PC-9 (cell line): ENCODE results near the gene IL10RA. TPM values are rescaled to one million over a fixed set of nuclear protein-coding genes. Genes with fewer than 3 reads are reported as not detected.

Source experiments
- BruUV-seq: library from RNA; stranded (reverse); fragments of 400-500 nt; replicated peaks from 2 replicates; lab custom pipeline; 2021; lab: Mats Ljungman, UMichigan
- CTCF ChIA-PET: fragments of 300-600 bp; sonication (Branson Sonifier 250); formaldehyde crosslinking; loops from one replicate; lab custom pipeline; 2022; ENCODE audit warnings: antibody characterized with exemption; lab: Charles Lee
- POLR2A ChIA-PET: fragments of 300-600 bp; sonication (Branson Sonifier 250); formaldehyde crosslinking; loops from one replicate; lab custom pipeline; 2022; ENCODE audit warnings: antibody characterized with exemption; ENCODE audit not compliant: unreplicated experiment; lab: Charles Lee
- DNase-seq, 2 experiments: peaks; one replicate each; pipeline versions ENCODE4 v3.0.0 to v3.0.0-alpha.2; 2015 to 2022; ENCODE audit warnings: mixed read lengths in 1 of 2
- H2AFZ ChIP-seq: fragments of 200-600 bp; sonication (generic); 2 replicates; pipeline ENCODE4 v1.8.1; 2017; ENCODE audit warnings: antibody characterized with exemption
- H3F3A ChIP-seq: fragments of 200-600 bp; sonication (generic); 2 replicates; pipeline ENCODE4 v1.8.1; 2017; ENCODE audit warnings: antibody characterized with exemption, mild to moderate bottlenecking, low read depth; ENCODE audit not compliant: insufficient read depth
- H3K27ac ChIP-seq: fragments of 200-600 bp; sonication (generic); 2 replicates; pipeline ENCODE4 v1.6.1; 2016; ENCODE audit warnings: mixed run types
- H3K27me3 ChIP-seq: fragments of 200-600 bp; sonication (generic); 2 replicates; pipeline ENCODE4 v1.6.1; 2016; ENCODE audit warnings: low read depth, mixed run types; ENCODE audit not compliant: insufficient read depth
- H3K36me3 ChIP-seq: fragments of 200-600 bp; sonication (generic); 2 replicates; pipeline ENCODE4 v1.6.1; 2016; ENCODE audit warnings: low read depth, mixed run types
- H3K4me1 ChIP-seq: fragments of 200-600 bp; sonication (generic); replicated peaks from 2 replicates; pipeline ENCODE4 v1.6.1; 2016; ENCODE audit warnings: mixed run types; ENCODE audit not compliant: insufficient read depth
- H3K4me2 ChIP-seq: fragments of 200-600 bp; sonication (generic); 2 replicates; pipeline ENCODE4 v1.6.1; 2017; ENCODE audit warnings: mixed run types
- H3K4me3 ChIP-seq: fragments of 200-600 bp; sonication (generic); 2 replicates; pipeline ENCODE4 v1.6.1; 2016; ENCODE audit warnings: mixed run types
- H3K79me2 ChIP-seq: fragments of 200-600 bp; sonication (generic); 2 replicates; pipeline ENCODE4 v1.6.1; 2017; ENCODE audit warnings: low read depth, mixed run types
- H3K9me2 ChIP-seq: fragments of 200-600 bp; sonication (generic); 2 replicates; pipeline ENCODE4 v1.8.1; 2017; ENCODE audit warnings: mild to moderate bottlenecking; ENCODE audit not compliant: insufficient read depth
- H3K9me3 ChIP-seq: fragments of 200-600 bp; sonication (generic); 2 replicates; pipeline ENCODE4 v1.8.1; 2016; ENCODE audit warnings: low read depth; ENCODE audit not compliant: insufficient read depth
- H4K20me1 ChIP-seq: fragments of 200-600 bp; sonication (generic); 2 replicates; pipeline ENCODE4 v1.8.1; 2017; ENCODE audit not compliant: insufficient read depth
- EZH2 ChIP-seq: fragments of 200-600 bp; sonication (generic); IDR thresholded peaks from 2 replicates; pipeline ENCODE4 v1.8.0; 2017; ENCODE audit warnings: antibody characterized with exemption, low read depth
- intact Hi-C: fragments of 100-400 bp; cut with micrococcal nuclease; formaldehyde crosslinking; loops from one replicate; pipeline ENCODE4 v1.10.0; 2022; ENCODE audit not compliant: unreplicated experiment
- total RNA-seq: library from RNA; stranded (reverse); gene quantifications from 2 replicates; pipeline ENCODE4 v1.2.3, GENCODE V29; 2021
- TF ChIP-seq, protein P1 (sequence below): fragments of 200-600 bp; sonication (generic); conservative IDR thresholded peaks from 2 replicates; pipeline ENCODE4 v1.6.1; 2017; ENCODE audit warnings: mixed run types, antibody characterized with exemption, mild to moderate bottlenecking, moderate library complexity

Gene IL10RA
- total RNA-seq, 1 experiment from 2014 or later, result not detected

DNA sequence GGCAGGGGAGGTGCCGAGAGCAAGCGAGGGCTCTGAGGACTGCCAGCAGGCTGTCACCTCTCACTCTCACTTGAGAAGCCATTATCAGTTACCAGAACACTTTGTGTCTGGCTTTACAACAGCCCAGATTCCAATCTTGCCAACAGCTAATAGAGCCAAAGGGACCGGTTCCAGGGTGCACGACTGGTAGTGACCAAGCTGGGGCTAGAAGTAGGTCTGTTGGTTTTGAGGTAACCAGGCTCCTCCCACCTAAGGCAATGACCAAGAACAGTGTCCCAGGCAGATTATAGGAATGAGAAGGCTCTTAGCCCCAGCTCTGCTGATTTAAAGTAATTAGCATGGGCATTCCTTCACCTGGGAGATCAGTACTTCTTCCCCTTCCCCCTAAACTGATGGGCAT is 7.2 kb upstream of the IL10RA start:
- TF ChIP-seq, protein P1, sequence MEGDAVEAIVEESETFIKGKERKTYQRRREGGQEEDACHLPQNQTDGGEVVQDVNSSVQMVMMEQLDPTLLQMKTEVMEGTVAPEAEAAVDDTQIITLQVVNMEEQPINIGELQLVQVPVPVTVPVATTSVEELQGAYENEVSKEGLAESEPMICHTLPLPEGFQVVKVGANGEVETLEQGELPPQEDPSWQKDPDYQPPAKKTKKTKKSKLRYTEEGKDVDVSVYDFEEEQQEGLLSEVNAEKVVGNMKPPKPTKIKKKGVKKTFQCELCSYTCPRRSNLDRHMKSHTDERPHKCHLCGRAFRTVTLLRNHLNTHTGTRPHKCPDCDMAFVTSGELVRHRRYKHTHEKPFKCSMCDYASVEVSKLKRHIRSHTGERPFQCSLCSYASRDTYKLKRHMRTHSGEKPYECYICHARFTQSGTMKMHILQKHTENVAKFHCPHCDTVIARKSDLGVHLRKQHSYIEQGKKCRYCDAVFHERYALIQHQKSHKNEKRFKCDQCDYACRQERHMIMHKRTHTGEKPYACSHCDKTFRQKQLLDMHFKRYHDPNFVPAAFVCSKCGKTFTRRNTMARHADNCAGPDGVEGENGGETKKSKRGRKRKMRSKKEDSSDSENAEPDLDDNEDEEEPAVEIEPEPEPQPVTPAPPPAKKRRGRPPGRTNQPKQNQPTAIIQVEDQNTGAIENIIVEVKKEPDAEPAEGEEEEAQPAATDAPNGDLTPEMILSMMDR, result no peak
- TF ChIP-seq EZH2, result no peak
- Histone ChIP-seq H3F3A (no peaks in the 10 kb centered on the region), H3K4me2 (no peak overlapping the region), H3K27ac (no peak overlapping the region), H2AFZ (no peak overlapping the region), H3K27me3 (peaks cover 10% of the 10 kb centered on the region; the same call in 1 of the 2 replicates), H4K20me1 (no peaks in the 10 kb centered on the region), H3K36me3 (no peaks in the 10 kb centered on the region), H3K9me2 (no peaks in the 10 kb centered on the region), H3K9me3 (no peaks in the 10 kb centered on the region), H3K4me1 (no peaks in the 10 kb centered on the region), H3K4me3 (no peak overlapping the region), H3K79me2 (no peaks in the 10 kb centered on the region)
- no TSS peak for BruUV-seq
- intact Hi-C loops, result no loop called here
- ChIA-PET POLR2A (no interaction called here), CTCF (no interaction called here)
- DNase-seq, result no peak

DNA sequence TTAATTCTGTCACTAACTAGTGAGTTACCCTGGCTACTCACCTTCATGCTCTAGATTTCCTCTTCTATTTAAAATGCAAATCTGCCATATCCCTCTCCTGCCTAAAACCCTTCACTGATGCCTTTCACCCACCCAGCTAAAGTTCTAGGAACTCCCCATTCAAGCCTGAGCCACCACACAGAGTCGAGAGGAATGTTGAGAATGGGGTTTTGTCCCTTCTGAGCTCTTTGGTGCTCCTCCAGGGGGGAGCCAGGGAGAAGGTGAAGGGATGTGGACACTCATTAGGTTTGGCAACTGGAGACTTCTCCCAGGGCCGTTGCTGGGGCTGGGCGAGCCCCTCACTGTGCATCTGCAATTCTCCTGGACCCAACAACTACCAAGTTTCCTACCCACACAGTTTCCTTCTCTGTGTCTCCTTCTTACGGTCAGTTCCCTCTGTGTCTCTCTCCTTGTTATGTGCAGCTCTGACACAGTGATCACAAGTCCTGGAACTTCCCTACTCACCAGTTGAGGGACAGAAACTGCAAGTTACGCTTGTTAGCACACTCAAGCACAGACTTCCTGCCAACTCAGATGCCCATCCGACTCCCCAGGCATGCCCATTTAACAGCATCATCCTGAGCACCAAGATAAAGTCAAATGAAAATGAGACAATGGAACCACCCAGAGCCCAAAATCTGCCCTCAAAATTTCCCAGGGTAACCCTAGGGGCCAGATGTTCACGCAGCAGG is 6.5 kb upstream of the IL10RA start:
- Histone ChIP-seq H3K9me2 (no peaks in the 10 kb centered on the region), H3K9me3 (no peaks in the 10 kb centered on the region), H3K4me2 (no peak overlapping the region), H3F3A (no peaks in the 10 kb centered on the region), H3K27ac (no peak overlapping the region), H3K4me1 (no peaks in the 10 kb centered on the region), H2AFZ (no peak overlapping the region), H3K79me2 (no peaks in the 10 kb centered on the region), H4K20me1 (no peaks in the 10 kb centered on the region), H3K27me3 (peaks cover 10% of the 10 kb centered on the region; the same call in 1 of the 2 replicates), H3K4me3 (no peak overlapping the region), H3K36me3 (no peaks in the 10 kb centered on the region)
- BruUV-seq, result no TSS peak
- DNase-seq, result no peak
- ChIA-PET POLR2A (no interaction called here), CTCF (no interaction called here)
- intact Hi-C loops, result no loop called here
- TF ChIP-seq EZH2, result no peak
- TF ChIP-seq, protein P1, result no peak

DNA sequence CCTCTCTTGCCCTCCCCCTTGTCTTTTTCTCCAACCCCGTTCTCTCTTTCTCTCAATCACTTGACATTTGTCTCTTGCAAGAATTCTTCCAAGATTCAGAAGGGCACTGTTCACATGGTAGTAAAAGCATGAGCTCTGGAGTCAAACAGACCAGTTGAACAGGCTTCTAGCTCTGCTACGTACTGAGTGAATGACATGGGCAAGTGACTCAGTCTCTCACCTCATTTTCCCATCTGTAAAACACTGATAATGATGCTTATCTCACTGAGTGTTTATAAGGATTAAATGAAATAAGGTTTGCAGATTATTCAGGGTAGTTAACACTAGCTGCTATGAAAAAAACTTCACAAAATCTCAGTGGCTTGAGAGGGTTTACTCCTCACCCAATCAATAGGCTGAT is 5.9 kb upstream of the IL10RA start:
- TF ChIP-seq EZH2, result no peak
- TF ChIP-seq, protein P1, result no peak
- H3K4me1 ChIP-seq, result no peaks in the 10 kb centered on the region
- H3K9me2 ChIP-seq, result no peaks in the 10 kb centered on the region
- peak in 1 of 2 experiments; percentile 76 for DNase-seq
- H3K9me3 ChIP-seq, result no peaks in the 10 kb centered on the region
- no peak overlapping the region for H3K4me2 ChIP-seq
- peaks cover 10% of the 10 kb centered on the region; the same call in 1 of the 2 replicates for H3K27me3 ChIP-seq
- H3K27ac ChIP-seq, result no peak overlapping the region
- POLR2A ChIA-PET, result no interaction called here
- H4K20me1 ChIP-seq, result no peaks in the 10 kb centered on the region
- no peaks in the 10 kb centered on the region for H3K79me2 ChIP-seq
- CTCF ChIA-PET, result no interaction called here
- H3K4me3 ChIP-seq, result no peak overlapping the region
- no TSS peak for BruUV-seq
- intact Hi-C loops, result no loop called here
- no peaks in the 10 kb centered on the region for H3K36me3 ChIP-seq
- no peaks in the 10 kb centered on the region for H3F3A ChIP-seq
- no peak overlapping the region for H2AFZ ChIP-seq
